ENCODE results near the gene LAMB4. TPM values are rescaled to one million over a fixed set of nuclear protein-coding genes. Genes with fewer than 3 reads are reported as not detected.

The LAMB4 gene
- total RNA-seq, 2 experiments from 2014 or later = 0.08 to 0.11 TPM

GRCh38 chr7:108097703-108098102, 32.5 kb downstream of the LAMB4 start:
- no peak overlapping the region for H3K27ac Mint-ChIP-seq
- no peak for ATAC-seq (ENCODE audit: poor library complexity)
- peaks cover 34% of the 10 kb centered on the region for H3K27me3 Mint-ChIP-seq
- no peak for DNase-seq
- Histone ChIP-seq H3K9me3 (ENCODE audit: control insufficient read depth in 1 of 2, insufficient read depth in 1 of 2, low read length in 2 of 2) (no peaks in the 10 kb centered on the region), H3K27me3 (ENCODE audit: control insufficient read depth in 1 of 2, insufficient read depth in 2 of 2, low read length in 2 of 2) (no peaks in the 10 kb centered on the region), H3K4me1 (ENCODE audit: insufficient read depth, low read length) (no peaks in the 10 kb centered on the region), H3K4me3 (ENCODE audit: low read length) (no peak overlapping the region), H3K27ac (ENCODE audit: low read depth in 1 of 2, low read length in 2 of 2) (no peak overlapping the region), H3K36me3 (ENCODE audit: insufficient read depth, low read length) (no peaks in the 10 kb centered on the region)
- POLR2A ChIA-PET = no interaction called here
- no peaks in the 10 kb centered on the region for H3K9me3 Mint-ChIP-seq
- H3K4me3 Mint-ChIP-seq = no peak overlapping the region
- intact Hi-C loops (cut with DNase I, micrococcal nuclease) = no loop called here
- no peaks in the 10 kb centered on the region for H3K4me1 Mint-ChIP-seq (ENCODE audit: low read depth)
- no peaks in the 10 kb centered on the region for H3K36me3 Mint-ChIP-seq (ENCODE audit: low read depth)
- CTCF ChIA-PET = no interaction called here
- TF ChIP-seq, protein P1, sequence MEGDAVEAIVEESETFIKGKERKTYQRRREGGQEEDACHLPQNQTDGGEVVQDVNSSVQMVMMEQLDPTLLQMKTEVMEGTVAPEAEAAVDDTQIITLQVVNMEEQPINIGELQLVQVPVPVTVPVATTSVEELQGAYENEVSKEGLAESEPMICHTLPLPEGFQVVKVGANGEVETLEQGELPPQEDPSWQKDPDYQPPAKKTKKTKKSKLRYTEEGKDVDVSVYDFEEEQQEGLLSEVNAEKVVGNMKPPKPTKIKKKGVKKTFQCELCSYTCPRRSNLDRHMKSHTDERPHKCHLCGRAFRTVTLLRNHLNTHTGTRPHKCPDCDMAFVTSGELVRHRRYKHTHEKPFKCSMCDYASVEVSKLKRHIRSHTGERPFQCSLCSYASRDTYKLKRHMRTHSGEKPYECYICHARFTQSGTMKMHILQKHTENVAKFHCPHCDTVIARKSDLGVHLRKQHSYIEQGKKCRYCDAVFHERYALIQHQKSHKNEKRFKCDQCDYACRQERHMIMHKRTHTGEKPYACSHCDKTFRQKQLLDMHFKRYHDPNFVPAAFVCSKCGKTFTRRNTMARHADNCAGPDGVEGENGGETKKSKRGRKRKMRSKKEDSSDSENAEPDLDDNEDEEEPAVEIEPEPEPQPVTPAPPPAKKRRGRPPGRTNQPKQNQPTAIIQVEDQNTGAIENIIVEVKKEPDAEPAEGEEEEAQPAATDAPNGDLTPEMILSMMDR (IDR thresholded peaks at IDR 0.05) = no peak

DNA sequence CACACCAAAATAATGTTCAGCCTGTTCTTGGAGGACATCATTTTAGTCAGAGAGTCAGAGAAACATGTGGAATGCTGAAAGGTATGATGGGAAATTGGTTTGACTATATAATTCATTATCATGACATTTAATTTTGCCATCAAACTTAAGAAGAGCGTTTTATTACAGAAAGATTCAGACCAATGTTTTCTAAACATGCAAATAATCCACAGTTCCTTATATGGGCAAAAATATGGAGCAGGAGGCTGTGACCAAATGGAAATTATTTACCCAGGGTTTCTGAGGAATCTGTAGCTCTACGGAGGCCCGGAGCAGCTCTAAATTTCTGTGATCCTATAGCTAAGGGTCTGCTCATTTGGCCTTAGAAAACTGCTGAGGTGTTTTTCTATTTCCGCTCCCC, 33.2 kb downstream of the LAMB4 start:
- DNase-seq (no peak), ATAC-seq (ENCODE audit: poor library complexity) (no peak)
- Mint-ChIP-seq H3K9me3 (no peaks in the 10 kb centered on the region), H3K27ac (no peak overlapping the region), H3K36me3 (ENCODE audit: low read depth) (no peaks in the 10 kb centered on the region), H3K4me3 (no peak overlapping the region), H3K4me1 (ENCODE audit: low read depth) (no peaks in the 10 kb centered on the region), H3K27me3 (peaks cover 38% of the 10 kb centered on the region)
- H3K27me3 ChIP-seq (ENCODE audit: control insufficient read depth in 1 of 2, insufficient read depth in 2 of 2, low read length in 2 of 2) = no peaks in the 10 kb centered on the region
- intact Hi-C loops (cut with DNase I, micrococcal nuclease) = no loop called here
- TF ChIP-seq, protein P1 (IDR thresholded peaks at IDR 0.05) = no peak
- H3K4me3 ChIP-seq (ENCODE audit: low read length) = no peak overlapping the region
- ChIA-PET CTCF (no interaction called here), POLR2A (no interaction called here)
- no peak overlapping the region for H3K27ac ChIP-seq (ENCODE audit: low read depth in 1 of 2, low read length in 2 of 2)
- no peaks in the 10 kb centered on the region for H3K4me1 ChIP-seq (ENCODE audit: insufficient read depth, low read length)
- no peaks in the 10 kb centered on the region for H3K9me3 ChIP-seq (ENCODE audit: control insufficient read depth in 1 of 2, insufficient read depth in 1 of 2, low read length in 2 of 2)
- no peaks in the 10 kb centered on the region for H3K36me3 ChIP-seq (ENCODE audit: insufficient read depth, low read length)

GRCh38 chr7:108094933-108095710, 35.0 kb downstream of the LAMB4 start:
- no peak overlapping the region for H3K27ac ChIP-seq (ENCODE audit: low read depth in 1 of 2, low read length in 2 of 2)

More at GRCh38 chr7:108094933-108095710, 35.0 kb downstream of the LAMB4 start:
- Mint-ChIP-seq H3K36me3 (ENCODE audit: low read depth) (no peaks in the 10 kb centered on the region), H3K4me1 (ENCODE audit: low read depth) (no peaks in the 10 kb centered on the region), H3K9me3 (no peaks in the 10 kb centered on the region), H3K27me3 (peaks cover 36% of the 10 kb centered on the region), H3K4me3 (no peak overlapping the region), H3K27ac (no peak overlapping the region)
- ATAC-seq (ENCODE audit: poor library complexity) (no peak), DNase-seq (no peak)
- no peaks in the 10 kb centered on the region for H3K9me3 ChIP-seq (ENCODE audit: control insufficient read depth in 1 of 2, insufficient read depth in 1 of 2, low read length in 2 of 2)
- no peak overlapping the region for H3K4me3 ChIP-seq (ENCODE audit: low read length)
- H3K36me3 ChIP-seq (ENCODE audit: insufficient read depth, low read length) = no peaks in the 10 kb centered on the region
- H3K27me3 ChIP-seq (ENCODE audit: control insufficient read depth in 1 of 2, insufficient read depth in 2 of 2, low read length in 2 of 2) = no peaks in the 10 kb centered on the region
- intact Hi-C loops (cut with DNase I, micrococcal nuclease) = no loop called here
- TF ChIP-seq, protein P1 (IDR thresholded peaks at IDR 0.05) = no peak
- POLR2A ChIA-PET = interaction anchor here (0.7 kb wide), 1 partner anchor 666 kb away, joined by 3 read pairs; no protein-coding TSS in a partner anchor
- H3K4me1 ChIP-seq (ENCODE audit: insufficient read depth, low read length) = no peaks in the 10 kb centered on the region
- CTCF ChIA-PET = no interaction called here
